OCI-M1 (cell line): Measurements from ENCODE around the gene HNRNPLL.

Source experiments
- DNase-seq: peaks from one replicate; lab custom pipeline; 2025; lab: John Stamatoyannopoulos, UW

Gene HNRNPLL

DNA sequence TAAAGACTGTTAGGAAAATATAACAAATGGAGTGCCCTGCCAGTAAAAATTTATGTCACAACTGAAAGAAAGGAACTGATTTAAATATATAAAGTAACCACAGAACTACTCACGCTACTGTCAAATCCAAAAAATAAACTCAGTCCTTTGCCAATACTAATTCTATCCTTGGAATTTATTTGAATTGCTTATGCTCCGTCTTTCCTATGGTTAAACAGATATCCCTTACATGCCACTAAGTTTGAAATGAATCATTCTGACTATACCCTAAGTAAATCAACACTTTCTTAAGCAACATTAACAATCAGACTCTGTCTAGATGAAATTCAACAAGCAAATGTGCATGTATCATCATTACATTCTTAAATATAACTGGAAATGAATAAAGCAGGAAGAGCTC lies 9.8 kb downstream of the HNRNPLL start:
- no peak for DNase-seq

DNA sequence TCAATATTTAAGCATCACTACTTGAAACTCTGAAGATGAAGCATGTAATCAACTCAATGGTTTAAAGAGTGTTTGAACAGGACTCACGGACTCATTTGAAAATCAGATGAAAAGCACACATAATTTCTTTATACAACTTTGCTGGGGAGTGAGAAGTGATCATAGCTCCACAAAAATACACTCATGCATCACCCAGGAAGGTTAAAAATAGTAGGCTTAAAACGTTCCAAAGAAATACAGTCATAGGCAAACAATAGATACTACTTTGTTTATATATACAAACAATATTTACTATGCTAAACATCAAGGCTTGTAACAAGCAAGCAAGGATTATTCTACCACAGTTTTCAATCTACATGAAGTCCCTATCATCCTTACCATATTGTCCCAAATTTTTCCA lies 11.6 kb downstream of the HNRNPLL start:
- DNase-seq, result no peak

DNA sequence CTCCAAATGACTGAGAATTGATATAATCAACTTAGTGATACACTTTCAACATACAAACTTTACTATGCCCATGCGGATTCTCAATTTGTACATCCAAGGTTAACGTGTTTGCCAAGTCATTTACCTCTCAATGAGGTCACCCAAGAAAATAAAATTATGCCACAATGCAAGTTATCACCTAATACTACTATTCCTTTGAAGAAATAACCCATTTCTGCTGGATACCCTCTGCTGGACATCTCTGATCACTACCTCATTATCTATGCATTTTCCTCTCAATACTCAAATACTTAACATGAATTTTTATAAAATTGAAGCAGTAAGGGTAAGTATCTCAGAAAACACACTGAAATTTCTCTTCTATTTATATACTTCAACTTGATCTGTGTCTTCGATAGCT lies 12.7 kb downstream of the HNRNPLL start:
- DNase-seq, result no peak

- DNase-seq, result no peak
Observed at GRCh38 chr2:38586931-38587330, 15.8 kb downstream of the HNRNPLL start.

DNA sequence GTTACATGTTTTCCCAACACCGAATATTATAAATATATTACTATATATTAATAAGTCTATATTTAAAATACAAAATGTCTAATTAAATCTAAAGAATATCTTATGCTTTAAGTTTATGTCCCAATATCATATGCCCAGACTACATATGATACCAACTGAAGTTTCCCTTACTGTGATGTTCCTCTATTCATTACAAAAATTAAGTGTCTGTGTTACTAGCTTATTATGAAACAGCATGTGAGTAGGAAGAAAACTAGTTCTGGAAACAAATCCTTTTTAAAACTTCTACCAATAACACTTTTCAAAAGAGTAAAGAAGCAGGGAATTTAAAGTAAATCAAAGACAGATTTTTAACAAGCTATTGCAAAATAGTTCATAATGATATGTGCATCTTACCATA lies 17.8 kb downstream of the HNRNPLL start:
- no peak for DNase-seq

GRCh38 chr2:38583994-38584393 lies 18.7 kb downstream of the HNRNPLL start:
- DNase-seq, result no peak

DNA sequence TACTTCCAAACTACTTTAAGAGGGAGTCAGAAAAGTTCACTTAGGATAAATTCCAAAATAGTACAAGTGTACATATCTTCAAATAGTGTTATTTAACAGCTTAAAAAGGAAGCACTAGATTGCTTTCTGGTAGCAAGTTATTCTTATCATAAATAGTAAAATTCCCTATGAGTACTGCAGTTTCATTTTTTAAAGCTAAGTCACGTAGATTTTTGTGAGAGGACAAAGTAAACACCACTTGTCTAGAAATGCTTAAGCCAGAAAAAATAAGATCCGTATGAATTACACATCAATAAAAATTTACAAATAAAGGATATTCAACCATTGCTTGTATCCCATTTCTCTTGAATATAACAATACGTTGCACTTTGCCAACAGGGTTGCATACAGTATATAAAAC lies 19.2 kb downstream of the HNRNPLL start:
- DNase-seq, result no peak

DNA sequence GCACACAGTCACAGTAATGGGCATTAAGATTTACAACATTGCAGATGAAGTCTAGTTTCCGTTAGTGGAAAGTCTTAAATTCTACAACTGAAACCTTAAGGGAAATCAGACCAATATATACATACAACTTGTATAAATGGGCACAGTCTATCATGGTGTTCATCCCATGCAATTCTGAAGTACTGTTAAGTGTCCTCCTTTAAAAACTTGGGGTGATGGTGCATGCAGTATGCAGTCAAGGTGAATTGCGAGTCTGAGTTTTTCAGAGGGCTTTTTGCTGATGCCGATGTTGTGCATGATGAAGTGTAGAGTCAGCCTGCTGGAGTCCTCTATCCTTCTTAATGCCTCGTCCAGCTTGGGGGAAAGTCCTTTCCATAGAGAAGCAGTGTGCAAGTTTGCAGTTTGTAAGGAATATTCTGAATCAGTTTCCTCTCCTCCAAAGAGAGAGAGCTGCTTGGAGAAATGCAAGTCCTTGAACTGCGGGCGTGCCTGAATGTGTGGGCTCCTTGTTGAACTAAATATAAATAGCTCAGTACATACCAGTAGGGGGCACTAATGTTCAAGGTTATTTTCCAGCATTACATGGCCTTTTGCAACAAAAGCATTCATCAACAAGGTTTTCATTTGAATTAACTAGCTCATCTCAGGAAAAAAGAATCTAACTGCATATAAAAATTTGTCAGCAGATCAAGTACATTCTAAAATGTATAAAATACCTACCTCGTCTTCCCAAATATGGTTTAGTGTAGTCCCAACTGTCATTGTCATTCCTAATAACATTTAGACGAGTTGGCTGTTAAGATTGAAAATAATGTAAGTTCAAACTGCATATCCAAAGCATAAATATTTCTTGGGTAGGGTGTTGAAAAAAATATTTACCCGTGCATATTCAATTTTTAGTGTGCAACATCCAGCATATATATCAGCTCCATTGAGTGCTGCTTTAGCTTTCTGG lies 21.3 kb downstream of the HNRNPLL start:
- peak; percentile 85 for DNase-seq

GRCh38 chr2:38580115-38580636 lies 22.6 kb downstream of the HNRNPLL start:
- no peak for DNase-seq

DNA sequence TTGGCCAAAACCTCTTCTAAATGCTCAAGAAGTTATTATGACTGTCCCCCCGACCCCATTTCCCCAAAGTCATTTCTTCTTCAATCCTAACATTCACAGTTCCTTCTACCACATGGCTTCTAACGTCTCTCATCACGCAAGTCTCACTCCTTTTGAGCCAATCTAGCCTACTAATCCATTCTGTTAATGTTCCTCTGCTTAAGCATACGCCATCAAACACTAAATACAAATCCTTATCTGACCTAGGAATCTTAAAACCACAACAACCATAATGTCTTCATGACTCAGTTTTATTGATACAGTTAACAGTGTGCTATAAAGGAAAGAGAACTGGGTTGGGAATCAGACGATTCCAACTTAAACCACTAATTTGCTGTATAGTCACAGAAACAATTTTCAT lies 23.9 kb downstream of the HNRNPLL start:
- no peak for DNase-seq

GRCh38 chr2:38574278-38574677 lies 28.4 kb downstream of the HNRNPLL start:
- DNase-seq, result no peak

DNA sequence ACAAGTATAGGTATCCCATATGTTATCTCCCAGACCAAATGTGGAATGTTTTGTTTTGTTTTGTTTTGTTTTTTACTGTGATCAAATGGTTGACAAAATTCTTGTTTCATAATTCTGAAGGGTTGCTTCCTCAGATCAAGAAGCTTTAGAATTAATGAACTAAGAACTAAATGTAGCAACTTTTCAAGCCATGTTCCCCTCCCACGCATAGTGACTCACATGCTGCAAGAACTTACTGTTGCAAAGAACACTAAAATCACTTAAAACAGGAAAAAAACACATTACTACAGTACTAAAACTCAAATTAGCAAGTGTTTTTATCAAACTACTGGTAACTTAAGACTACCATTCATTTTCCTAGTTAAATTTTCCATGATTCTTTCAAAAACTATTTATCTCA lies 30.6 kb downstream of the HNRNPLL start:
- DNase-seq, result peak; percentile 59

GRCh38 chr2:38571193-38571592 lies 31.5 kb downstream of the HNRNPLL start:
- no peak for DNase-seq

- DNase-seq, result no peak
Observed at GRCh38 chr2:38568724-38569436, 33.8 kb downstream of the HNRNPLL start.

GRCh38 chr2:38565333-38565732 lies 37.4 kb downstream of the HNRNPLL start:
- no peak for DNase-seq

DNA sequence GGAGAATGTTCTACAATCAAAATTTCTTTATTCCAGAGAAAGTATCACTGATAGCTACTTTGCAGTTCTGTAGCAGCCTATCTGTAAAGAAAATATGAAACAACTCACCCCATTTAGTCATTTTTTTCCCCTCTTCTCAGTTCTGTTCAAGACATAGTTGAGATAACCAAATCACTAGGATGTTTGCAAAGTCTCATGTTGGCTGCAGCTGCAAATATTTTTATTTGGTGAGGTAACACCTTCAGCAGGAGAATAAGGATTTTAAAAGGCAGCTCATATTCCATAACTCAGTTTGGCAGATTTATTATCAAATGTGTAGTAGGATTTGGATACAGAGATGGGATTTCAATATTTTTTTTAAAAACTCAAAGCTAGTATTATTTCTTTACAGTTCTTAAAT lies 41.0 kb downstream of the HNRNPLL start:
- DNase-seq, result no peak

GRCh38 chr2:38560092-38560491 lies 42.6 kb downstream of the HNRNPLL start:
- DNase-seq, result no peak

DNA sequence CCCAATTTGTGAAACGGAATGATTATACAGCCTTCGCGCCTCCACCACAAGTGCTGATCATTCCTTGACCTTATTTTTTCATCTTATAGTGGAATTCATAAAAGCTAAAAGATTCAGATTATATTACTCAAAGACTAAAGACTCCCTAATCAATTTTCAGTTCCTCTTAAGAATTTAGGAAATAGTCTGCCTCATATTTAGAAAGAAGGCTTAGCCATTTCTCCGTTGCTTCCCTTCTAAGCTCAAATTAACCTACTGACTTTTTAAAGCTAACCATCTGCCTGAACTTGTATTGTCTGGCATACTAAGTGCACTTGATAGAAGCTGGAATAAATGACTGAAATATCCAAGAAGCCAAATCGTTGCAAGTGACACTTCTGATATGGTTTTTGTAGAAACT lies 44.7 kb downstream of the HNRNPLL start:
- no peak for DNase-seq

DNA sequence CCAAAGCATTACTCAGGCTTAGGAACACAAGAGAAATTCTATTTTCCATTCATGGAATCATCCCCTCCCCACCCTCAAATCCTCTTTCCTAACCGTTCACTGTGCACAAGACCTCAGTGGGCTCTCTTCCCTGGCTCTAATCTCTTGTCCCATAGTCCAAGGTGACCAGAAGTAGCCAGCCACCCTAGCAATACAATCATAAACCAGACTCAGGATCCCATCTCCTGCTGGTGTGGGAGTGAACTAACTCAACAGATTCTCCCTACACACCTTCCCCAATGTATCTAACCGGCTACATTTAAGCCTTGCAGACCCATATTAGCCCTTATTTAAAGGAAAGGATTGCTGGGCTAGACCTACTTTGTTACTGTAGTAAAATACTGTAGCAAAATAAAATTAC lies 45.5 kb downstream of the HNRNPLL start:
- DNase-seq, result no peak

DNA sequence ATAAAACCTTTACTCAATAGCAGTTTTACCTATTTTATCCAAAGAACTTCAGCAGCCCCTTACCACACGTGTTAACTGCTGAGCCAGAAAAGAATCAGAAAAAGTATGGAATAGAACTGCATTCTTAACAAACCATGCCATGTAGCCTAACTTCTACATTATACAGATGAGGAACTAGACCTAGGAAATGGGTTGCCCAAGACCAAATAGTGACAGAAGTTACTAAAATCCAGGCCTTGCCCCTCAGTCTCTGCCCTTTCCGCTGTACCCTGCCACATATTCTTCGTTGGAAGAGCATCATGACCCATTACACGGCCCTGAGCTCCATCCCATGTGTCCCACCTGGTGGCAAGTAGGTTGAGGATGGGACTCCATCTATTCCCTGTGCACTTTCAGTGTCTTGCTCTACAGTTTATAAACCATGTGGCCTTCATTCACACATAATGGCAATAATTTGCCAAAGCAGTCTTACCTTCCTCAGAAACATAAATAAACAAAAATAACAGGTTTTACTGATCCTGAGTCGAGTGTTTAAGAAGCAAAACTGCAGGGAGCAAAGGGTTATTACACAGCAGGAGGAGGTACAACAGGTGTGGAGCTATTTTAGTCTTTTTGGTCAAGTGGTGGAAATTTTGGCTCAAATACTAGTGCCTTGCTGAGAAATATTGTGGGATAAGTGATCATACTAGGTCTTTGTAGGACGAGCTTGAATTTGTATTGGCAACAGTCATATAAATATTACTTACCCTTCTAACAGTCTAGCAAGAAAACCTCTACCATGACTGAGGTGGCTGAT lies 46.5 kb downstream of the HNRNPLL start:
- DNase-seq, result no peak

- DNase-seq, result peak; percentile 60
Observed at GRCh38 chr2:38554973-38555595, 47.6 kb downstream of the HNRNPLL start.

DNA sequence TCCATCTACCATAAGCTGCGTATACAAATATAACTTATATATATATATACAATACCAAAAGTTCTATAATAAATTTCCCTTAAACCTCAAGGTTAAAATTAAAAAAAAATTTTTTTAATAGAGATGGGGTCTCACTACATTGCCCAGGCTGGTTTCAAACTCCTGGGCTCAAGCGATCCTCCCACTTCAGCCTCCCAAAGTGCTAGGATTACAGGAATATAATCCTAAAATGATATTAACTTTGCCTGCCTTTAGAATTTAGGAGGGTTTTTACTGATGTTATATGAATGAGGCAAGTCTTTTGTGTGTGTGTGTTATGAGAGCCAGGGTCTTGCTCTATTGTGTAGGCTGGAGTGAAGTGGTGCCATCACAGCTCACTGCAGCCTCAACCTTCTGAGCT lies 49.2 kb downstream of the HNRNPLL start:
- no peak for DNase-seq
